ENCODE data around the gene PPARGC1A.

The PPARGC1A gene

GRCh38 chr4:23889814-23890341 is at the start of gene PPARGC1A:
TSS of gene PPARGC1A (minus strand) at chr4:23890047. CDS start at chr4:23889957, 90 bp downstream.
- DNase-seq, result peak; percentile 30

- DNase-seq, result no peak
Measured at GRCh38 chr4:23938796-23939195, 48.9 kb upstream of the PPARGC1A start.

- no peak for DNase-seq
Measured at GRCh38 chr4:23937173-23937572, 47.3 kb upstream of the PPARGC1A start.

- no peak for DNase-seq
Measured at GRCh38 chr4:23934915-23935314, 45.1 kb upstream of the PPARGC1A start.

- no peak for DNase-seq
Measured at GRCh38 chr4:23934223-23934622, 44.4 kb upstream of the PPARGC1A start.

- DNase-seq, result no peak
Measured at GRCh38 chr4:23932901-23933308, 43.1 kb upstream of the PPARGC1A start.

- DNase-seq, result no peak
Measured at GRCh38 chr4:23932186-23932585, 42.3 kb upstream of the PPARGC1A start.

- no peak for DNase-seq
Measured at GRCh38 chr4:23931489-23931830, 41.6 kb upstream of the PPARGC1A start.

GRCh38 chr4:23930750-23931488 is 41.1 kb upstream of the PPARGC1A start:
- no peak for DNase-seq

GRCh38 chr4:23929248-23929647 is 39.4 kb upstream of the PPARGC1A start:
- DNase-seq, result no peak

- no peak for DNase-seq
Measured at GRCh38 chr4:23924556-23924955, 34.7 kb upstream of the PPARGC1A start.

GRCh38 chr4:23923840-23924239 is 34.0 kb upstream of the PPARGC1A start:
- DNase-seq, result no peak

- DNase-seq, result no peak
Measured at GRCh38 chr4:23923141-23923540, 33.3 kb upstream of the PPARGC1A start.

GRCh38 chr4:23922541-23923111 is 32.8 kb upstream of the PPARGC1A start:
- no peak for DNase-seq

GRCh38 chr4:23922013-23922412 is 32.2 kb upstream of the PPARGC1A start:
- DNase-seq, result no peak

GRCh38 chr4:23921447-23921845 is 31.6 kb upstream of the PPARGC1A start:
- no peak for DNase-seq

GRCh38 chr4:23920716-23921446 is 31.0 kb upstream of the PPARGC1A start:
- no peak for DNase-seq

- no peak for DNase-seq
Measured at GRCh38 chr4:23920296-23920695, 30.4 kb upstream of the PPARGC1A start.

GRCh38 chr4:23916282-23916681 is 26.4 kb upstream of the PPARGC1A start:
- no peak for DNase-seq

- DNase-seq, result no peak
Measured at GRCh38 chr4:23915459-23916132, 25.7 kb upstream of the PPARGC1A start.

- DNase-seq, result no peak
Measured at GRCh38 chr4:23911675-23912455, 22.0 kb upstream of the PPARGC1A start.

GRCh38 chr4:23909671-23910070 is 19.8 kb upstream of the PPARGC1A start:
- DNase-seq, result no peak

GRCh38 chr4:23906839-23907238 is 17.0 kb upstream of the PPARGC1A start:
- no peak for DNase-seq

All from NCI-H1092 (cell line).